ENCODE data around the gene NELL1.

DNA sequence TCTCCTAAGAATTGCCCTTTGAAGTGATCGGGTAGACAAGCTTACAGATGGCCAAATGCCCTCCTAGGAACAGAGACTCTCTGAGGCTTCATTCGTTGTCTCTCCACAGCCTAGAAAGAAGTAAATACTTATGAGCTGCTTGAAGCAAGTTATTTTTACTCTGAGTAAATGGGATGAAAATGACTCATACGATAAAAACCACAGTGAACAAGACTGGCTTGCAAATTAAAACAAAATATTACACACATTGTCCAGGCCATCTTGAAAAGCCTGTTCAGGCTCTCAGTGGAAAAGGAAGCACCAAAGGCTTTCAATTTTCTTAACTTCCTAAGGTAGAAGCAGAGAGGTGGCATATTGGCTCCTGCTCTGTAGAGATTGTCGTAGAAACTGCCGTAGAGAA, 294.2 kb downstream of the NELL1 start:
- TF ChIP-seq, protein P1, sequence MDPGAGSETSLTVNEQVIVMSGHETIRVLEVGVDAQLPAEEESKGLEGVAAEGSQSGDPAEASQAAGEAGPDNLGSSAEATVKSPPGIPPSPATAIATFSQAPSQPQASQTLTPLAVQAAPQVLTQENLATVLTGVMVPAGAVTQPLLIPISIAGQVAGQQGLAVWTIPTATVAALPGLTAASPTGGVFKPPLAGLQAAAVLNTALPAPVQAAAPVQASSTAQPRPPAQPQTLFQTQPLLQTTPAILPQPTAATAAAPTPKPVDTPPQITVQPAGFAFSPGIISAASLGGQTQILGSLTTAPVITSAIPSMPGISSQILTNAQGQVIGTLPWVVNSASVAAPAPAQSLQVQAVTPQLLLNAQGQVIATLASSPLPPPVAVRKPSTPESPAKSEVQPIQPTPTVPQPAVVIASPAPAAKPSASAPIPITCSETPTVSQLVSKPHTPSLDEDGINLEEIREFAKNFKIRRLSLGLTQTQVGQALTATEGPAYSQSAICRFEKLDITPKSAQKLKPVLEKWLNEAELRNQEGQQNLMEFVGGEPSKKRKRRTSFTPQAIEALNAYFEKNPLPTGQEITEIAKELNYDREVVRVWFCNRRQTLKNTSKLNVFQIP (CRISPR knock-in tag; IDR thresholded peaks at IDR 0.05; ENCODE audit: borderline replicate concordance, low read depth), result no peak
- TF ChIP-seq ESRRG (CRISPR knock-in tag; IDR thresholded peaks at IDR 0.05) (no peak), ZNF565 (CRISPR knock-in tag; conservative IDR thresholded peaks at IDR 0.05; ENCODE audit: low read depth) (no peak), SNAI2 (CRISPR knock-in tag; IDR thresholded peaks at IDR 0.05) (0 out of 2 replicates have a peak, but pooled peaks have one; percentile 63), ARNTL (CRISPR knock-in tag; IDR thresholded peaks at IDR 0.05; ENCODE audit: borderline replicate concordance, low read depth) (no peak), ZFP3 (CRISPR knock-in tag; IDR thresholded peaks at IDR 0.05) (no peak), RARB (CRISPR knock-in tag; IDR thresholded peaks at IDR 0.05) (no peak), ZC3H10 (CRISPR knock-in tag; IDR thresholded peaks at IDR 0.05) (no peak), TCF4 (CRISPR knock-in tag; IDR thresholded peaks at IDR 0.05; ENCODE audit: borderline replicate concordance) (no peak)
- TF ChIP-seq, protein P2, sequence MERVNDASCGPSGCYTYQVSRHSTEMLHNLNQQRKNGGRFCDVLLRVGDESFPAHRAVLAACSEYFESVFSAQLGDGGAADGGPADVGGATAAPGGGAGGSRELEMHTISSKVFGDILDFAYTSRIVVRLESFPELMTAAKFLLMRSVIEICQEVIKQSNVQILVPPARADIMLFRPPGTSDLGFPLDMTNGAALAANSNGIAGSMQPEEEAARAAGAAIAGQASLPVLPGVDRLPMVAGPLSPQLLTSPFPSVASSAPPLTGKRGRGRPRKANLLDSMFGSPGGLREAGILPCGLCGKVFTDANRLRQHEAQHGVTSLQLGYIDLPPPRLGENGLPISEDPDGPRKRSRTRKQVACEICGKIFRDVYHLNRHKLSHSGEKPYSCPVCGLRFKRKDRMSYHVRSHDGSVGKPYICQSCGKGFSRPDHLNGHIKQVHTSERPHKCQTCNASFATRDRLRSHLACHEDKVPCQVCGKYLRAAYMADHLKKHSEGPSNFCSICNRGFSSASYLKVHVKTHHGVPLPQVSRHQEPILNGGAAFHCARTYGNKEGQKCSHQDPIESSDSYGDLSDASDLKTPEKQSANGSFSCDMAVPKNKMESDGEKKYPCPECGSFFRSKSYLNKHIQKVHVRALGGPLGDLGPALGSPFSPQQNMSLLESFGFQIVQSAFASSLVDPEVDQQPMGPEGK (CRISPR knock-in tag; IDR thresholded peaks at IDR 0.05; ENCODE audit: borderline replicate concordance), result no peak

Data from SK-N-SH treated with all-trans-retinoic acid at 6 μM for 48 hours (cell line).